ENCODE measurements around the gene TIE1. TPM values are rescaled to one million over a fixed set of nuclear protein-coding genes. Genes with fewer than 3 reads are reported as not detected.

The TIE1 gene
- polyA plus RNA-seq, 1 experiment: not detected

GRCh38 chr1:43358121-43358745 lies 57.5 kb downstream of the TIE1 start:
- Histone ChIP-seq H3K36me3 (ENCODE audit: control insufficient read depth, insufficient read depth, low read length) (peaks cover 6% of the 10 kb centered on the region), H3K4me3 (ENCODE audit: low read depth, low read length) (peak overlapping the region; percentile 57), H3K27me3 (ENCODE audit: control insufficient read depth, insufficient read depth, low read length) (no peaks in the 10 kb centered on the region)
- CTCF ChIA-PET: interaction anchor here (0.7 to 2.3 kb wide), 12 partner anchors 9 to 131 kb away, joined by 3 to 9 read pairs (median 3); partner anchors contain the start of gene C1orf210
- TF ChIP-seq, protein P1, sequence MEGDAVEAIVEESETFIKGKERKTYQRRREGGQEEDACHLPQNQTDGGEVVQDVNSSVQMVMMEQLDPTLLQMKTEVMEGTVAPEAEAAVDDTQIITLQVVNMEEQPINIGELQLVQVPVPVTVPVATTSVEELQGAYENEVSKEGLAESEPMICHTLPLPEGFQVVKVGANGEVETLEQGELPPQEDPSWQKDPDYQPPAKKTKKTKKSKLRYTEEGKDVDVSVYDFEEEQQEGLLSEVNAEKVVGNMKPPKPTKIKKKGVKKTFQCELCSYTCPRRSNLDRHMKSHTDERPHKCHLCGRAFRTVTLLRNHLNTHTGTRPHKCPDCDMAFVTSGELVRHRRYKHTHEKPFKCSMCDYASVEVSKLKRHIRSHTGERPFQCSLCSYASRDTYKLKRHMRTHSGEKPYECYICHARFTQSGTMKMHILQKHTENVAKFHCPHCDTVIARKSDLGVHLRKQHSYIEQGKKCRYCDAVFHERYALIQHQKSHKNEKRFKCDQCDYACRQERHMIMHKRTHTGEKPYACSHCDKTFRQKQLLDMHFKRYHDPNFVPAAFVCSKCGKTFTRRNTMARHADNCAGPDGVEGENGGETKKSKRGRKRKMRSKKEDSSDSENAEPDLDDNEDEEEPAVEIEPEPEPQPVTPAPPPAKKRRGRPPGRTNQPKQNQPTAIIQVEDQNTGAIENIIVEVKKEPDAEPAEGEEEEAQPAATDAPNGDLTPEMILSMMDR (IDR thresholded peaks at IDR 0.05; ENCODE audit: insufficient read depth, low read depth, low read length): peak; percentile 64
- no peak for DNase-seq (ENCODE audit: low read depth)
- POLR2A ChIA-PET: interaction anchor here (0.5 to 0.7 kb wide), 3 partner anchors 31 to 125 kb away, joined by 3 to 7 read pairs (median 6); partner anchors contain the start of genes MED8 and SZT2

DNA sequence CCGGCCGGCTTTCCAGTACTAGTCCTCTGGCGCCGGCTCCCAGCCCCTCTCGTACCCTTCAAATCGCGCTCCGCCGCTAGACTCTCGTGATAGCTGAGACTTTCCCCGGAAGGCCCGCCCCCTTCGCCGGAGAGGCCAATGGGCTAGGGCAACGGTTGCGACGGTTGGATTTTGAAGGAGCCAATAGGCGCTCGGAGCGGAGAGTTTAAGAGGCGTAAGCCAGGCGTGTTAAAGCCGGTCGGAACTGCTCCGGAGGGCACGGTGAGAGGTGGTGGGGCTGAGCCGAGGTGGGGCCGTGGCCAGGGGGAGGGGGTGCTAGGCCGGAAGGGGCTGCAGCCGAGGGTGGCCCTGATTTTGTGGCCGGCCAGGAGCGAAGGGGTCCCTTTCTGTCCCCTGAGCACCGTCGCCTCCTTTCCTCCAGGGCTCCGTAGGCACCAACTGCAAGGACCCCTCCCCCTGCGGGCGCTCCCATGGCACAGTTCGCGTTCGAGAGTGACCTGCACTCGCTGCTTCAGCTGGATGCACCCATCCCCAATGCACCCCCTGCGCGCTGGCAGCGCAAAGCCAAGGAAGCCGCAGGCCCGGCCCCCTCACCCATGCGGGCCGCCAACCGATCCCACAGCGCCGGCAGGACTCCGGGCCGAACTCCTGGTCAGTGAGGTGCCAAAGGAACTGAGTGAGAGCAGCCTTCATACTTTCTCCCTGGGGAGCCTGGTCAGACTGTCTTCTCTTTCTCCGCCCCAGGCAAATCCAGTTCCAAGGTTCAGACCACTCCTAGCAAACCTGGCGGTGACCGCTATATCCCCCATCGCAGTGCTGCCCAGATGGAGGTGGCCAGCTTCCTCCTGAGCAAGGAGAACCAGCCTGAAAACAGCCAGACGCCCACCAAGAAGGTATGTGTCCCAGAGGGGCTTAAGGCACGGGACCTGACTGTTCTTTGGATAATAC lies 58.2 kb downstream of the TIE1 start, which contains the start of gene CDC20:
Gene CDC20, plus strand, starts transcription at position 236 of the 948 bp plus-strand sequence. Its CDS starts 235 bp downstream, at position 471.
- H3K36me3 ChIP-seq (ENCODE audit: control insufficient read depth, insufficient read depth, low read length): peaks cover 12% of the 10 kb centered on the region
- H3K4me3 ChIP-seq (ENCODE audit: low read depth, low read length): peak within 1 kb of the TSS; percentile 57
- peak; percentile 78 for DNase-seq (ENCODE audit: low read depth)
- ChIA-PET POLR2A (interaction anchor here (0.7 kb wide), 2 partner anchors 31 to 90 kb away, joined by 6 to 7 read pairs; partner anchors contain the start of genes MED8 and SZT2), CTCF (interaction anchor here (0.7 to 2.3 kb wide), 9 partner anchors 9 to 132 kb away, joined by 3 to 9 read pairs (median 4); partner anchors contain the start of gene C1orf210)
- TF ChIP-seq, protein P1 (IDR thresholded peaks at IDR 0.05; ENCODE audit: insufficient read depth, low read depth, low read length): no peak
- no peaks in the 10 kb centered on the region for H3K27me3 ChIP-seq (ENCODE audit: control insufficient read depth, insufficient read depth, low read length)

GRCh38 chr1:43359696-43360095 lies 58.9 kb downstream of the TIE1 start:
- POLR2A ChIA-PET: no interaction called here
- Histone ChIP-seq H3K36me3 (ENCODE audit: control insufficient read depth, insufficient read depth, low read length) (peaks cover 17% of the 10 kb centered on the region), H3K4me3 (ENCODE audit: low read depth, low read length) (peak overlapping the region; percentile 57), H3K27me3 (ENCODE audit: control insufficient read depth, insufficient read depth, low read length) (no peaks in the 10 kb centered on the region)
- DNase-seq (ENCODE audit: low read depth): no peak
- TF ChIP-seq, protein P1 (IDR thresholded peaks at IDR 0.05; ENCODE audit: insufficient read depth, low read depth, low read length): no peak
- CTCF ChIA-PET: no interaction called here

- no peak for DNase-seq (ENCODE audit: low read depth)
- ChIA-PET CTCF (no interaction called here), POLR2A (no interaction called here)
Measured at GRCh38 chr1:43360616-43361015, 59.8 kb downstream of the TIE1 start.

More at GRCh38 chr1:43360616-43361015, 59.8 kb downstream of the TIE1 start:
- Histone ChIP-seq H3K36me3 (ENCODE audit: control insufficient read depth, insufficient read depth, low read length) (peaks cover 21% of the 10 kb centered on the region), H3K4me3 (ENCODE audit: low read depth, low read length) (peak overlapping the region; percentile 1; the same call in 1 of the 2 replicates), H3K27me3 (ENCODE audit: control insufficient read depth, insufficient read depth, low read length) (no peaks in the 10 kb centered on the region)
- TF ChIP-seq, protein P1 (IDR thresholded peaks at IDR 0.05; ENCODE audit: insufficient read depth, low read depth, low read length): no peak

Measured in BJ (cell line).